Mesendoderm (in vitro differentiated cells): ENCODE measurements around the gene SCCPDH.

Source experiments
- DNase-seq: peaks from one replicate; pipeline ENCODE4 v3.0.0; 2013
- H2AK5ac ChIP-seq: 2 replicates; pipeline ENCODE4 v1.6.1; 2013; ENCODE audit warnings: low read length, inconsistent platforms
- H2BK120ac ChIP-seq: 2 replicates; pipeline ENCODE4 v1.6.1; 2013; ENCODE audit warnings: low read depth, mild to moderate bottlenecking, low read length, moderate library complexity, mixed read lengths
- H2BK15ac ChIP-seq: replicated peaks from 2 replicates; pipeline ENCODE4 v1.6.1; 2013; ENCODE audit warnings: low read depth, mild to moderate bottlenecking, moderate library complexity
- H2BK5ac ChIP-seq: 2 replicates; pipeline ENCODE4 v1.6.1; 2013; ENCODE audit warnings: low read length, inconsistent platforms
- H3K18ac ChIP-seq: 2 replicates; pipeline ENCODE4 v1.6.1; 2013; ENCODE audit warnings: mild to moderate bottlenecking, low read length, mixed read lengths
- H3K23ac ChIP-seq: one replicate; pipeline ENCODE4 v1.6.1; 2013; ENCODE audit warnings: low read length
- H3K27ac ChIP-seq: 2 replicates; pipeline ENCODE4 v1.5.1; 2013; ENCODE audit warnings: low read depth, mild to moderate bottlenecking, inconsistent platforms, low read length, moderate library complexity
- H3K27me3 ChIP-seq: 2 replicates; pipeline ENCODE4 v1.6.1; 2013; ENCODE audit warnings: low read length, control low read depth, mild to moderate bottlenecking, inconsistent platforms; ENCODE audit not compliant: insufficient read depth, poor library complexity
- H3K36me3 ChIP-seq: 2 replicates; pipeline ENCODE4 v1.6.1; 2013; ENCODE audit warnings: low read length, inconsistent platforms; ENCODE audit not compliant: control insufficient read depth, insufficient read depth
- H3K4ac ChIP-seq: one replicate; pipeline ENCODE4 v1.6.1; 2013; ENCODE audit warnings: low read depth, mild to moderate bottlenecking, low read length, moderate library complexity
- H3K4me1 ChIP-seq: 2 replicates; pipeline ENCODE4 v1.6.1; 2013; ENCODE audit warnings: low read depth, low read length, inconsistent platforms; ENCODE audit not compliant: control insufficient read depth
- H3K4me2 ChIP-seq: 2 replicates; pipeline ENCODE4 v1.6.1; 2013; ENCODE audit warnings: low read length
- H3K4me3 ChIP-seq: 2 replicates; pipeline ENCODE4 v1.5.1; 2013; ENCODE audit warnings: mild to moderate bottlenecking, low read length
- H3K56ac ChIP-seq: one replicate; pipeline ENCODE4 v1.6.1; 2013; ENCODE audit warnings: low read length
- H3K79me1 ChIP-seq: 2 replicates; pipeline ENCODE4 v1.6.1; 2013; ENCODE audit warnings: low read length, inconsistent platforms
- H3K79me2 ChIP-seq: 2 replicates; pipeline ENCODE4 v1.6.1; 2013; ENCODE audit warnings: mild to moderate bottlenecking, low read length; ENCODE audit not compliant: control insufficient read depth, insufficient read depth
- H3K9ac ChIP-seq: 2 replicates; pipeline ENCODE4 v1.6.1; 2013; ENCODE audit warnings: low read length, inconsistent platforms
- H4K5ac ChIP-seq: one replicate; pipeline ENCODE4 v1.6.1; 2013; ENCODE audit warnings: low read length
- H4K8ac ChIP-seq: one replicate; pipeline ENCODE4 v1.6.1; 2013; ENCODE audit warnings: low read depth, mild to moderate bottlenecking, control low read depth, low read length, moderate library complexity
- WGBS: extraction: QIAGEN DNeasy Blood & Tissue Kit; methylation state at CpG from one replicate; pipeline ENCODE4 v1.1.7; 2013; ENCODE audit warnings: low lambda C conversion rate, missing lambda C conversion rate; ENCODE audit not compliant: insufficient coverage; ENCODE audit errors: extremely low coverage; 5-methylcytosine and 5-hydroxymethylcytosine counted together

SCCPDH gene

DNA sequence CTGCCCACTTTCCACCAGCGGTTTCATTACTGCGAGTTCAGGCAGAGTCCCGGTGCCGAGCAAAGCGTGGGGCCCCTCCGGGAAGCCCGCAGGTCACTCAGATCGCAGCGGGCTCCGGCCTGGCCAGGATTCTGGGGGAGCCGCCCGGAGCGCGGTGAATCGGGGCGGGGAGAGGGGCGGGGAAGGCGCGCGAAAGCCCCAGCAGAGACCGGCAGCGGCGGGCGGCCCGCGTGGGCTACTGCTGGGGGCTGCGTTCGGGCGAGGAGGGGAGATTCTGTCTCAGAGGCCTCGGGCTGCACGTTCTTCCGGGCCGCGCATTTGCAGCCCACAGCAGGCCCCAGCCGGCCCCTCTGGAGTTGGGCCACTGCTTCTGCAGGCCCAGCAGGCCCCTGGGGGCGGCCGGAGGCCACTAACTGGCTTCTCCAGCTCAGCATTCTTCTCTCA, 64.7 kb downstream of the SCCPDH start:
- peak overlapping the region; percentile 40 for H2BK120ac ChIP-seq
- no peak overlapping the region for H3K23ac ChIP-seq
- H3K36me3 ChIP-seq: no peaks in the 10 kb centered on the region
- peak overlapping the region; percentile 65 for H3K18ac ChIP-seq
- no peak for DNase-seq
- H3K4me3 ChIP-seq: no peak overlapping the region
- peaks cover 13% of the 10 kb centered on the region for H3K4me1 ChIP-seq
- H3K27me3 ChIP-seq: no peaks in the 10 kb centered on the region
- no peaks in the 10 kb centered on the region for H3K79me2 ChIP-seq
- H3K4me2 ChIP-seq: no peak overlapping the region
- whole genome bisulfite sequencing: no CpG with 5 or more reads among the region's 37 CpGs
- H3K9ac ChIP-seq: peak overlapping the region; percentile 40
- H2BK5ac ChIP-seq: no peak overlapping the region
- no peak overlapping the region for H3K27ac ChIP-seq
- peak overlapping the region; percentile 67 for H3K56ac ChIP-seq
- no peak overlapping the region for H2BK15ac ChIP-seq
- no peak overlapping the region for H3K4ac ChIP-seq
- H2AK5ac ChIP-seq: no peak overlapping the region
- no peak overlapping the region for H4K5ac ChIP-seq
- no peaks in the 10 kb centered on the region for H3K79me1 ChIP-seq
- no peak overlapping the region for H4K8ac ChIP-seq

DNA sequence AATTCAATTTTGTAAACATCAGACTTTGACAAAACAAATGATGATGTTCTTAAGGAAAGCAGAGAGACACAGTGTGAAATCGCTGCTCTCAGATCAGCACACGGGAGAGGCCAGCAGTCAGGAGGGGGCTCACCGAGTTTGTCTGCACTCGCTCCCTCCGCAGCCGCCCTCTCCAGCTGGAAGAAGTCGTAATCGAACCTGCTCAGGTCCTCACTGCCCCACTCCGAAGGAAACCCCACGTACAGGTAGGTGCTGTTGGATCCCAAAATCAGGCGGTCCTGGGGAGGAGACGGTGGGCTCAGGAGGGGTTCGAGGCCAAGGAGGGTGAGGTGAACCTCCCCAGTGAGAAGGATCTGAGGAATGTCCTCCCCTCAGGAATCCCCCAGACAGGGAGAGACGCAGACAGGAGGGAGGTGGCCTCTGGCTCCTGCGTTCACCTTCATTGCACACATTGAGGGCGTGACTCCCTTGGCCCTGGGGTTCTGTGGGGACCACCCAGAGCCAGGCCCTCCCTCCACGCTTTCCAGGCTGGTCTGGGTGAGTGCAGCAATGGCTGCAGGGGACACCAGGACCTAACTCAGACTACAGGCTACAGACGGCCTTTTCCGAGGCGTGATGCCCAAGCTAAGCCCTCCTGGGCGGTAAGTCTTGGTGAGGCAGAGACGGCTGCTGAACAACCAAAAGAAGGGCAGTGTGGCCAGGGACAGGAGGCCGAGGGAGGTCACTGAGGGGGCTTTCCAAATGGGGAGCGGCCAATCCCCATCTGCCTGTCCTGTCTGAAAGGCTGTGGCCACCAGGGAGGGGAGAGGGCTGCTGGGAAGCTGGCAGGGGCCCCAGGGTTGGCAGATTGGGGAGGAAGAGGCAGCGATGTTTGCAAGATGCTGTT, 65.5 kb downstream of the SCCPDH start:
- no peak overlapping the region for H3K18ac ChIP-seq
- WGBS: no CpG with 5 or more reads among the region's 25 CpGs
- no peak overlapping the region for H3K4ac ChIP-seq
- H3K36me3 ChIP-seq: no peaks in the 10 kb centered on the region
- H3K56ac ChIP-seq: peak overlapping the region; percentile 81
- H2AK5ac ChIP-seq: no peak overlapping the region
- no peak overlapping the region for H4K8ac ChIP-seq
- H3K23ac ChIP-seq: no peak overlapping the region
- H3K4me2 ChIP-seq: no peak overlapping the region
- H3K27ac ChIP-seq: no peak overlapping the region
- no peaks in the 10 kb centered on the region for H3K79me2 ChIP-seq
- no peak overlapping the region for H4K5ac ChIP-seq
- no peak overlapping the region for H3K4me3 ChIP-seq
- DNase-seq: no peak
- H3K79me1 ChIP-seq: no peaks in the 10 kb centered on the region
- H3K4me1 ChIP-seq: peaks cover 19% of the 10 kb centered on the region
- H2BK15ac ChIP-seq: no peak overlapping the region
- H2BK120ac ChIP-seq: no peak overlapping the region
- no peak overlapping the region for H2BK5ac ChIP-seq
- H3K27me3 ChIP-seq: no peaks in the 10 kb centered on the region
- peak overlapping the region; percentile 25 for H3K9ac ChIP-seq

DNA sequence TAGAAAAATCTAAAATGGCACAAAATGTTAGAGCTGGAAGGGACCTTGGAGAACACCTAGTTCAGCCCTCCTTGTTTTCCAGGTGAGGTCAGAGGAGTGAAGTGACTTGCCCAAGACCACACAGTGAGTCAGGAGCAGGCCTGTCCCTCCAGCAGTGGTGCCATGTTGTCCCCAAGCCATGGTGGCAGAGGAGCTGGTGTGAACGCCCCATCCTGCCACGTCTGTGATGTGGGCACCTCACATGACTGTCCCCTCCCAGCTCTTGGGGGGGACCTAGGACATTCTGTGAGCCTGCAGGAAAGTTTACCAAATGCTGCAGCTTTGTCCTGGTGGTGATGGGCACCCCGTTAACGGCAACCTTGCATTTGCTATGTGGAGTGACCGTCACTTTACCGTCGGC, 66.2 kb downstream of the SCCPDH start:
- no peaks in the 10 kb centered on the region for H3K79me1 ChIP-seq
- H3K4ac ChIP-seq: no peak overlapping the region
- H3K18ac ChIP-seq: no peak overlapping the region
- H3K79me2 ChIP-seq: no peaks in the 10 kb centered on the region
- no peak for DNase-seq
- no peak overlapping the region for H3K56ac ChIP-seq
- H4K8ac ChIP-seq: no peak overlapping the region
- H2BK120ac ChIP-seq: no peak overlapping the region
- H3K4me3 ChIP-seq: no peak overlapping the region
- H3K4me2 ChIP-seq: no peak overlapping the region
- no peak overlapping the region for H2AK5ac ChIP-seq
- H3K27ac ChIP-seq: no peak overlapping the region
- no peak overlapping the region for H4K5ac ChIP-seq
- no peak overlapping the region for H2BK5ac ChIP-seq
- H3K27me3 ChIP-seq: no peaks in the 10 kb centered on the region
- WGBS: no CpG with 5 or more reads among the region's 7 CpGs
- H2BK15ac ChIP-seq: no peak overlapping the region
- no peak overlapping the region for H3K23ac ChIP-seq
- no peaks in the 10 kb centered on the region for H3K36me3 ChIP-seq
- H3K4me1 ChIP-seq: peaks cover 20% of the 10 kb centered on the region
- no peak overlapping the region for H3K9ac ChIP-seq

DNA sequence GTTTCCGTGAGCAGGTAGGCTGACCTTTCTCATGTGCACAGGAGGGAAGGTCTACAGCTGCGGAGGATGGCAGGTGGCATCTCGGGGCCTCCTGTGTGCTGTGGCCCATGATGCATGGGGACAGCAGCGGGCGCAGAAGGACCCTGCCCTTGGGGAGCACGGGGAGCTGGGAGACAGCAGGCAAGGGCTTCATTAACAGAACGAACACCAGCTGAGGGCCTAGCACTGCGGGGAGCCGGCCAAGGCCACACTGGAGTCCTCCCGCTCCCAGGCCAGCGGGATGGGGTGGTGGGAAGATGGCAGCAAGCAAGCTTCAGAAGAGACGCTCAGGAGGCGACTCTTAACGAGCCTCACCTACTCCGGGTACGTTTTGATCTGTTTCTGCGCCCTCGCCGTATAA, 66.6 kb downstream of the SCCPDH start:
- no CpG with 5 or more reads among the region's 19 CpGs for WGBS
- no peaks in the 10 kb centered on the region for H3K36me3 ChIP-seq
- H3K27me3 ChIP-seq: no peaks in the 10 kb centered on the region
- peaks cover 20% of the 10 kb centered on the region for H3K4me1 ChIP-seq
- DNase-seq: no peak
- H2BK120ac ChIP-seq: no peak overlapping the region
- H3K4me2 ChIP-seq: no peak overlapping the region
- no peak overlapping the region for H4K8ac ChIP-seq
- H2BK15ac ChIP-seq: no peak overlapping the region
- H4K5ac ChIP-seq: no peak overlapping the region
- no peak overlapping the region for H3K4ac ChIP-seq
- no peaks in the 10 kb centered on the region for H3K79me2 ChIP-seq
- H3K4me3 ChIP-seq: no peak overlapping the region
- H2AK5ac ChIP-seq: no peak overlapping the region
- H3K27ac ChIP-seq: no peak overlapping the region
- no peak overlapping the region for H2BK5ac ChIP-seq
- H3K79me1 ChIP-seq: no peaks in the 10 kb centered on the region
- H3K9ac ChIP-seq: no peak overlapping the region
- no peak overlapping the region for H3K18ac ChIP-seq
- H3K23ac ChIP-seq: no peak overlapping the region
- no peak overlapping the region for H3K56ac ChIP-seq

DNA sequence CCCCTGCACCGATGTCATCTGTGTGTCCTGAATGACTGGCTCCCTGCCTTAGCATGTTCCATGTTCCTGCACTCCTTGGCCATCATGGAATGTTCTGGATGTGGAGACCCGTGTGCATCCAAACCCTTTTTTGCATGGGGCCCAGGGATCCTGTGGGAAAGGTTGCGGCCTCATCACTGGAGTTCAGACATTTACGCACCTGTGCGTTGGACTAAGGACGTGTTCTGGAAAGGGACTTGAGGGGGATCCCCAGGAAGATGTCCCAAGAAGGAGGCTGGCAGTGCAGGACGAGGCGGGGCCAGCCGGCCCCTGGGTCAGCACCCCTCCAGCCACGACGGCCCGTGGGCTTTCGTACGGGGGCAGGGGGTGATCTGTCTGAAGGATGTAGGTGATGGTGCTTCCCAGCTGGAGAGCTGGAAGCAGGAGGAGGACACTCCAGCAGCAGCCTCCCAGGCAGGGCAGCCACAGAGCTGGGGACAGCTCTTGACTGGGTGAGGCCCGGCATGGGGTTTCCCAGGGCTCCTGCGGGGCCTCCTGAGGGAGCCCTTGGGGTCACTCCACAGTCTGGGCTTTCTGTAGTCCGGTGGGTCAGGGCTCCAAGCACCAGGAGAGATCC, 67.2 kb downstream of the SCCPDH start:
- no peak overlapping the region for H2AK5ac ChIP-seq
- peaks cover 20% of the 10 kb centered on the region for H3K4me1 ChIP-seq
- no peak overlapping the region for H4K8ac ChIP-seq
- H3K79me2 ChIP-seq: no peaks in the 10 kb centered on the region
- H3K18ac ChIP-seq: no peak overlapping the region
- no peak overlapping the region for H3K9ac ChIP-seq
- H3K4ac ChIP-seq: no peak overlapping the region
- no peak overlapping the region for H3K4me2 ChIP-seq
- no peak for DNase-seq
- H3K56ac ChIP-seq: no peak overlapping the region
- no peaks in the 10 kb centered on the region for H3K79me1 ChIP-seq
- H2BK5ac ChIP-seq: no peak overlapping the region
- H2BK120ac ChIP-seq: no peak overlapping the region
- H4K5ac ChIP-seq: no peak overlapping the region
- no peak overlapping the region for H2BK15ac ChIP-seq
- H3K27ac ChIP-seq: no peak overlapping the region
- H3K27me3 ChIP-seq: no peaks in the 10 kb centered on the region
- WGBS: no CpG with 5 or more reads among the region's 17 CpGs
- H3K4me3 ChIP-seq: no peak overlapping the region
- H3K23ac ChIP-seq: no peak overlapping the region
- H3K36me3 ChIP-seq: no peaks in the 10 kb centered on the region
